Measurements from ENCODE around the gene SLC13A3. TPM values are rescaled to one million over a fixed set of nuclear protein-coding genes. Genes with fewer than 3 reads are reported as not detected.

SLC13A3 gene
- total RNA-seq, 3 donors from 2014 or later (not counting 1 experiment from before 2014, with no cell fraction given) = 0.63 TPM; not detected in 1

DNA sequence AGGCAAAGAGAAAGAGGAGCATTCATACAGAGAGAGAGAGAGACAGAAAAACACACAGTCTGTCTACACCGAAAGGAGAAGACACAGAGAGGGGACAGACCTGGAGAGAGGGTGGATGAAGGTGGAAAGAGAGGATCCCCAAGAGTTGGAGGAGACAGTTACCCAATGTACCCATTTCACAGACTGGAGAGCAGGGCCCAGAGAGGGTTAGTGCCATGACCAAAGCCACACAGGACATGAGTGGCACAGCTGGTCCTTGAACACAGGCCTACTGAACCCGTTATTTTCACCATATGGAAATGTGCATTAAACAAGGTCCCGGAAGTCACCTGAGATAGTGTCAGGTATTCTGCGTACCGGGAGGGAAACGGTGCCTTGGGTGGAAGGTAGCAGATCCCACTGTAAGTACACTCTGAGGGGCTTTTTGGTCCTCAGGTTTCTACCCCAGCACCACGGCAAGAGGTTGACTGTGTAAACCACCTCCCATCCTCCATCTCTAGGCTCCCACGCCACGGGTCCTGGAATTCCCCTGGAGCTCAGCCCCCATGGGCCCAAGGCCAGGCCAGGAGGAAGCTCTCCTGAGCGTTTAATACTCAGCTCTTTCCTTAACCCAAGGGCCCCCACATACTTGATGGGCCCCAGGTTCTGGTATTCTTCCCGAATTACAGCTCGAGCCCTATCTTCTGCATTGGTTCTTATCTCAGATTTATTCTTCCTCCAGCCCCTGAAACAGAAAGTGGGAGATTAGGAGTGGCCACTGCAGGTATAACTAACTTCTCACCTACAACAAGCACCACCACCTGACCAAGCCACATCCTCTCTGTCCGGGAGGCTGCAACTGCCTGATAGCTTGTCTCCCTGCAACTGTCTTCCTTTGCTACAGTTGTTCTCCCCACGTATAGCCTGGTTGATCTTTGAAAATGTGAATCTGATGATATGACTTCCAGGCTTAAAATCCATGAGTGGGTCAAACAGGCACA, 62.4 kb downstream of the SLC13A3 start:
- ATAC-seq (peak; percentile 36 to 78 (median 57)), DNase-seq (peak in 1 of 2 donors; percentile 15)
- Histone ChIP-seq H3K27ac (ENCODE audit: low read length) (no peak overlapping the region), H3K4me1 (ENCODE audit: control insufficient read depth, insufficient read depth, low read length) (peaks cover 16% of the 10 kb centered on the region), H3K4me3 (ENCODE audit: low read length) (no peak overlapping the region), H3K36me3 (ENCODE audit: control insufficient read depth, insufficient read depth, low read length) (no peaks in the 10 kb centered on the region), H3K9me3 (ENCODE audit: control insufficient read depth, insufficient read depth, low read length) (no peaks in the 10 kb centered on the region), H3K27me3 (ENCODE audit: control insufficient read depth, insufficient read depth, low read length) (no peaks in the 10 kb centered on the region)
- intact Hi-C loops (cut with micrococcal nuclease) = no loop called here
- TF ChIP-seq, protein P1, sequence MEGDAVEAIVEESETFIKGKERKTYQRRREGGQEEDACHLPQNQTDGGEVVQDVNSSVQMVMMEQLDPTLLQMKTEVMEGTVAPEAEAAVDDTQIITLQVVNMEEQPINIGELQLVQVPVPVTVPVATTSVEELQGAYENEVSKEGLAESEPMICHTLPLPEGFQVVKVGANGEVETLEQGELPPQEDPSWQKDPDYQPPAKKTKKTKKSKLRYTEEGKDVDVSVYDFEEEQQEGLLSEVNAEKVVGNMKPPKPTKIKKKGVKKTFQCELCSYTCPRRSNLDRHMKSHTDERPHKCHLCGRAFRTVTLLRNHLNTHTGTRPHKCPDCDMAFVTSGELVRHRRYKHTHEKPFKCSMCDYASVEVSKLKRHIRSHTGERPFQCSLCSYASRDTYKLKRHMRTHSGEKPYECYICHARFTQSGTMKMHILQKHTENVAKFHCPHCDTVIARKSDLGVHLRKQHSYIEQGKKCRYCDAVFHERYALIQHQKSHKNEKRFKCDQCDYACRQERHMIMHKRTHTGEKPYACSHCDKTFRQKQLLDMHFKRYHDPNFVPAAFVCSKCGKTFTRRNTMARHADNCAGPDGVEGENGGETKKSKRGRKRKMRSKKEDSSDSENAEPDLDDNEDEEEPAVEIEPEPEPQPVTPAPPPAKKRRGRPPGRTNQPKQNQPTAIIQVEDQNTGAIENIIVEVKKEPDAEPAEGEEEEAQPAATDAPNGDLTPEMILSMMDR (IDR thresholded peaks at IDR 0.05) = no peak
- Mint-ChIP-seq H3K9me3 (no peaks in the 10 kb centered on the region), H3K4me1 (peaks cover 8% of the 10 kb centered on the region in 2 donors), H3K4me3 (peak overlapping the region; percentile 49), H3K36me3 (no peaks in the 10 kb centered on the region), H3K27me3 (ENCODE audit: low read depth in 2 of 2) (no peaks in the 10 kb centered on the region), H3K27ac (peak overlapping the region in 1 of 2 donors; percentile 40)
- 58% methylated on average over 11 of the region's 14 CpGs for WGBS (ENCODE audit: insufficient coverage)

DNA sequence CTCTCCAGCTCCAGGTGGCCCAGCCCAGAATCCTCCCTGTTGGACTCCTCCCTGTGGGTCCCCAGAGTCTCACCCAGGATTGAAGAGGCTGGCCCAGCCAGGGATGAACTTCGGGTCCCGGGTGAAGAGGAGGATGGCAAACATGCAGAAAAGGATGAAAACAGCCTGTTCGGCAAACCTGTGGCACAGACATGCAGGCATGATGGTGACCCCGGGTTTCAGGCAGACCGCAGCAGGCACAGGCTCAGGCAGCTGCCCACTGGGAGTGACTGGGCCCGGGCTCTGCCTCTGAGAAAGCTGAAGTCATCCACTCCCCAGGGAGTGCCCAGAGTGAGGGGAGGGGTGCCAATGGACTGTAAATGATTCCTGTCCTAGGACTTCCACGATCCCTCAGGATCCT, 63.3 kb downstream of the SLC13A3 start:
- no peak overlapping the region for H3K4me3 ChIP-seq (ENCODE audit: low read length)
- TF ChIP-seq, protein P1 (IDR thresholded peaks at IDR 0.05) = no peak
- Mint-ChIP-seq H3K4me1 (peaks cover 8% of the 10 kb centered on the region in 2 donors), H3K36me3 (no peaks in the 10 kb centered on the region), H3K27ac (no peak overlapping the region), H3K27me3 (ENCODE audit: low read depth in 2 of 2) (no peaks in the 10 kb centered on the region), H3K4me3 (no peak overlapping the region), H3K9me3 (no peaks in the 10 kb centered on the region)
- no peaks in the 10 kb centered on the region for H3K27me3 ChIP-seq (ENCODE audit: control insufficient read depth, insufficient read depth, low read length)
- DNase-seq = no peak
- WGBS (ENCODE audit: insufficient coverage) = 91% methylated on average over 7 of the region's 7 CpGs
- ATAC-seq = no peak
- H3K4me1 ChIP-seq (ENCODE audit: control insufficient read depth, insufficient read depth, low read length) = peaks cover 16% of the 10 kb centered on the region
- intact Hi-C loops (cut with micrococcal nuclease) = no loop called here
- H3K36me3 ChIP-seq (ENCODE audit: control insufficient read depth, insufficient read depth, low read length) = no peaks in the 10 kb centered on the region
- no peak overlapping the region for H3K27ac ChIP-seq (ENCODE audit: low read length)
- no peaks in the 10 kb centered on the region for H3K9me3 ChIP-seq (ENCODE audit: control insufficient read depth, insufficient read depth, low read length)

DNA sequence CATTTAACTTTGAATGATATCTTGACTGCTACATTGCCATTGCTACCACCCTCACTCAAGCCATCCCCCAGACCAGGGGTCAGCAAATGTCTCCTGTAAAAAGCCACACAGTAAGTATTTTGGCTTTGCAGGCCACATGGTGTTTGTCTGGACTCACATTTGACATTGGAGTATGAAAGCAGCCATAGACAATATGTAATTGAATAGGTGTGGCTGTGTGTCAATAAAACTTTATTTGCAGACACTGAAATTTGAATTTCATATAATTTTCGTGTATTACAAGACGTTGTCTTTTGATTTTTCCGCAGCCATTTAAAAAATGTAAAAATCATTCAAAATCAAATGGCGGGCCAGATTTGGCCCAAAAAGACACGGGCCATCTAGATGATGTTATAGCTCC, 64.5 kb downstream of the SLC13A3 start:
- ATAC-seq (no peak), DNase-seq (no peak)
- H3K27me3 ChIP-seq (ENCODE audit: control insufficient read depth, insufficient read depth, low read length) = no peaks in the 10 kb centered on the region
- Mint-ChIP-seq H3K27me3 (ENCODE audit: low read depth in 2 of 2) (no peaks in the 10 kb centered on the region), H3K4me3 (no peak overlapping the region), H3K27ac (no peak overlapping the region), H3K4me1 (peaks cover 8% of the 10 kb centered on the region in 2 donors), H3K36me3 (no peaks in the 10 kb centered on the region), H3K9me3 (no peaks in the 10 kb centered on the region)
- TF ChIP-seq, protein P1 (IDR thresholded peaks at IDR 0.05) = no peak
- no peak overlapping the region for H3K27ac ChIP-seq (ENCODE audit: low read length)
- 96% methylated on average over 5 of the region's 5 CpGs for WGBS (ENCODE audit: insufficient coverage)
- H3K36me3 ChIP-seq (ENCODE audit: control insufficient read depth, insufficient read depth, low read length) = no peaks in the 10 kb centered on the region
- intact Hi-C loops (cut with micrococcal nuclease) = no loop called here
- H3K9me3 ChIP-seq (ENCODE audit: control insufficient read depth, insufficient read depth, low read length) = no peaks in the 10 kb centered on the region
- H3K4me3 ChIP-seq (ENCODE audit: low read length) = no peak overlapping the region
- H3K4me1 ChIP-seq (ENCODE audit: control insufficient read depth, insufficient read depth, low read length) = peaks cover 16% of the 10 kb centered on the region

All from natural killer cell (primary cell).